K562 (cell line): ENCODE measurements around the gene URGCP. TPM values are rescaled to one million over a fixed set of nuclear protein-coding genes. Genes with fewer than 3 reads are reported as not detected.
A peak's percentile ranks its signal among the peaks of the same experiment; 100 is the strongest.

Experiments used
- ATAC-seq: fragments of 200-7000 bp; cut with Tn5 transposase; 3 replicates; pipeline ENCODE4 v1.9.1; 2020; ENCODE audit warnings: moderate library complexity
- BruUV-seq: library from RNA; stranded (reverse); fragments of 400-500 nt; replicated peaks from 2 replicates; lab custom pipeline; 2021; lab: Mats Ljungman, UMichigan
- CTCF ChIA-PET: fragments of 300-600 bp; formaldehyde crosslinking; extraction: SDS; loops from one replicate; lab custom pipeline; 2021; ENCODE audit warnings: low intra/inter-chr PET ratio; lab: Yijun Ruan, JAX
- POLR2A ChIA-PET: fragments of 300-600, 350-650 bp; sonication (Branson Sonifier 250); formaldehyde crosslinking; extraction: SDS; loops from one replicate; lab custom pipeline; 2021; ENCODE audit warnings: antibody characterized with exemption, inconsistent platforms; lab: Yijun Ruan, JAX
- DNase-seq, 4 experiments: peaks; one replicate each; pipeline versions ENCODE4 v3.0.0 to v3.0.0-alpha.2; 2011 to 2018; ENCODE audit warnings: low spot score in 3 of 4, mixed read lengths in 3 of 4; ENCODE audit errors: extremely low read depth in 1 of 4
- FAIRE-seq: peaks from 2 replicates; lab custom pipeline; 2011; peaks lifted over from hg19 to GRCh38; lab: Jason Lieb, UNC
- H2AFZ ChIP-seq: 2 replicates; pipeline ENCODE4 v1.6.0; 2011; ENCODE audit warnings: low read depth, low read length, control low read depth, inconsistent platforms
- H3K27ac ChIP-seq: fragments of 200-600 bp; 3 replicates; pipeline ENCODE4 v1.8.0; 2011; ENCODE audit warnings: low read depth, mild to moderate bottlenecking, control low read depth, inconsistent platforms, low read length, moderate library complexity, mixed read lengths; ENCODE audit errors: extremely low read depth
- H3K27me3 ChIP-seq, 2 experiments: fragments of 300-600 bp in 1 of 2; 2 replicates in 1 of 2; 3 replicates in 1 of 2; pipeline versions ENCODE4 v1.6.0 to v1.8.0; 2011; ENCODE audit warnings: inconsistent platforms in 2 of 2, low read length in 2 of 2, mild to moderate bottlenecking in 1 of 2, mixed read lengths in 1 of 2, moderate library complexity in 1 of 2; ENCODE audit not compliant: control insufficient read depth in 2 of 2, insufficient read depth in 2 of 2
- H3K36me3 ChIP-seq: fragments of 300-600 bp; 3 replicates; pipeline ENCODE4 v1.8.0; 2011; ENCODE audit warnings: mild to moderate bottlenecking, low read length, inconsistent platforms; ENCODE audit not compliant: control insufficient read depth, insufficient read depth
- H3K4me1 ChIP-seq, 2 experiments: fragments of 200-600 bp in 1 of 2; replicated peaks in 1 of 2; 2 replicates in 1 of 2; 3 replicates in 1 of 2; pipeline versions ENCODE4 v1.5.1 to v1.8.0; 2011; ENCODE audit warnings: inconsistent platforms in 2 of 2, low read length in 2 of 2, mild to moderate bottlenecking in 1 of 2, mixed read lengths in 1 of 2, moderate library complexity in 1 of 2; ENCODE audit not compliant: control insufficient read depth in 2 of 2, insufficient read depth in 2 of 2
- H3K4me2 ChIP-seq: 2 replicates; pipeline ENCODE4 v1.6.1; 2011; ENCODE audit warnings: low read length, control low read depth, inconsistent platforms, mixed read lengths; ENCODE audit not compliant: insufficient read depth
- H3K4me3 ChIP-seq: fragments of 200-600 bp; sonication (generic), shearing (Covaris generic); 2 replicates; pipeline ENCODE4 v1.5.1; 2016; ENCODE audit warnings: control low read depth, inconsistent platforms
- H3K79me2 ChIP-seq: fragments of 200-600 bp; 3 replicates; pipeline ENCODE4 v1.8.0; 2011; ENCODE audit warnings: low read length, inconsistent platforms; ENCODE audit not compliant: control insufficient read depth, insufficient read depth
- H3K9ac ChIP-seq, 2 experiments: 2 replicates each; pipeline versions ENCODE4 v1.6.0 to v1.6.1; 2011; ENCODE audit warnings: low read depth in 2 of 2, low read length in 2 of 2, control low read depth in 1 of 2, inconsistent platforms in 1 of 2, mild to moderate bottlenecking in 1 of 2, mixed read lengths in 1 of 2; ENCODE audit not compliant: insufficient read depth in 1 of 2
- H3K9me1 ChIP-seq: one replicate; pipeline ENCODE4 v1.6.0; 2011; ENCODE audit warnings: inconsistent platforms, mild to moderate bottlenecking, low read length, moderate library complexity; ENCODE audit not compliant: control insufficient read depth, insufficient read depth
- H3K9me3 ChIP-seq: replicated peaks from 2 replicates; pipeline ENCODE4 v1.5.1; 2011; ENCODE audit warnings: low read depth, low read length, inconsistent platforms; ENCODE audit not compliant: control insufficient read depth, insufficient read depth
- H4K20me1 ChIP-seq: replicated peaks from 2 replicates; pipeline ENCODE4 v1.6.1; 2011; ENCODE audit warnings: low read length, inconsistent platforms, mixed read lengths; ENCODE audit not compliant: control insufficient read depth, insufficient read depth
- ARHGAP35 ChIP-seq: fragments of 450-650 bp; IDR thresholded peaks from 2 replicates; pipeline ENCODE4 v1.6.1; 2018; ENCODE audit not compliant: partially characterized antibody
- ETV6 ChIP-seq, 3 experiments: fragments of 150-350 bp in 1 of 3; sonication (generic) in 1 of 3; formaldehyde crosslinking in 1 of 3; IDR thresholded peaks; 2 replicates each; pipeline versions ENCODE4 v1.6.1 to v1.8.0; 2014 to 2022; ENCODE audit warnings: borderline replicate concordance in 2 of 3, low read depth in 2 of 3, antibody characterized with exemption in 1 of 3, low read length in 1 of 3, mild to moderate bottlenecking in 1 of 3, missing genetic modification reagents in 1 of 3
- LCOR ChIP-seq: sonication (generic); formaldehyde crosslinking; IDR thresholded peaks from 2 replicates; pipeline ENCODE4 v1.8.0; 2022; ENCODE audit warnings: mild to moderate bottlenecking, missing genetic modification reagents
- MCM3 ChIP-seq: fragments of 450-650 bp; IDR thresholded peaks from 2 replicates; pipeline ENCODE4 v1.6.1; 2016
- NRF1 ChIP-seq, 2 experiments: fragments of 450-650 bp; IDR thresholded peaks in 1 of 2; conservative IDR thresholded peaks in 1 of 2; 2 replicates each; pipeline ENCODE4 v1.6.1; 2014; ENCODE audit warnings: mild to moderate bottlenecking in 2 of 2
- ZNF140 ChIP-seq: fragments of 250-450 bp; sonication (Bioruptor Pico); IDR thresholded peaks from 2 replicates; pipeline ENCODE4 v1.8.0; 2021; ENCODE audit warnings: moderate library complexity, mild to moderate bottlenecking, inconsistent platforms
- ZNF347 ChIP-seq: fragments of 450-650 bp; formaldehyde crosslinking; IDR thresholded peaks from 2 replicates; pipeline ENCODE4 v1.4.0; 2020; ENCODE audit warnings: low read depth, mild to moderate bottlenecking, moderate library complexity
- WGBS: fragments of 100-300 bp; shearing (Covaris generic); methylation state at CpG from one replicate; pipeline ENCODE4 v1.1.6; 2016; ENCODE audit warnings: low coverage, mixed read lengths; ENCODE audit not compliant: insufficient coverage; ENCODE audit errors: missing lambda C conversion rate; 5-methylcytosine and 5-hydroxymethylcytosine counted together
- in situ Hi-C: fragments of 300-500 bp; cut with MboI; formaldehyde crosslinking; loops from 4 replicates; pipeline ENCODE4 v1.15.0; 2018; ENCODE audit warnings: inconsistent platforms, mixed read lengths
- intact Hi-C: fragments of 100-400 bp; cut with micrococcal nuclease; formaldehyde crosslinking; loops from 2 replicates; pipeline ENCODE4 v1.14.2; 2022
- polyA plus RNA-seq, 8 experiments: library from polyadenylated mRNA; depleted of rRNA in 4 of 8; stranded (reverse) in 5 of 8; unstranded in 3 of 8; fragments of >200 nt; fragmentation: Nextera tagmentation in 2 of 8; fragmentation: Illumina TruSeq in 1 of 8; extraction: Ambion mirVana in 2 of 8; extraction: Trizol in 1 of 8; gene quantifications; 2 replicates each; pipeline versions ENCODE4 v1.2.1 to v1.2.3, GENCODE V29; 2011 to 2014; ENCODE audit warnings: inconsistent platforms in 1 of 8, missing spikeins in 1 of 8
- total RNA-seq, 7 experiments: library from RNA; depleted of rRNA in 6 of 7; stranded (reverse); fragments of >200 nt in 6 of 7; fragmentation: Illumina TruSeq in 2 of 7; extraction: Trizol in 2 of 7; gene quantifications; 2 replicates each; pipeline versions ENCODE4 v1.2.1 to v1.2.3, GENCODE V29; 2011 to 2021; ENCODE audit warnings: low replicate concordance in 1 of 7

URGCP gene
- total and polyA plus RNA-seq, 9 of the 15 experiments (the other 6 are each of a cell fraction or from before 2014, with no cell fraction given) = 1.7 to 25.8 (median 12.5) TPM

GRCh38 chr7:43915907-43916306, 9.5 kb upstream of the URGCP start:
- no TSS peak for BruUV-seq
- Histone ChIP-seq H3K9ac (no peak overlapping the region), H3K9me3 (no peaks in the 10 kb centered on the region), H3K79me2 (no peaks in the 10 kb centered on the region), H3K4me1 (peaks cover 0 to 3% of the 10 kb centered on the region in 2 experiments; a peak in 2 of 5 replicates), H3K27ac (no peak overlapping the region), H3K9me1 (no peaks in the 10 kb centered on the region), H3K36me3 (no peaks in the 10 kb centered on the region), H2AFZ (no peak overlapping the region), H3K4me2 (no peak overlapping the region), H3K27me3 (no peaks in the 10 kb centered on the region), H4K20me1 (no peaks in the 10 kb centered on the region), H3K4me3 (no peak overlapping the region)
- FAIRE-seq (no peak), ATAC-seq (no peak), DNase-seq (no peak)
- CTCF ChIA-PET = no interaction called here
- POLR2A ChIA-PET = no interaction called here
- WGBS = 44% methylated on average over 5 of the region's 5 CpGs
- intact Hi-C loops = no loop called here
- TF ChIP-seq ZNF347 (CRISPR knock-in tag) = no peak
- no peak for TF ChIP-seq MCM3
- TF ChIP-seq LCOR (CRISPR knock-in tag) = no peak
- TF ChIP-seq ETV6 (IDR thresholded peaks at IDR 0.05; ENCODE audit: borderline replicate concordance in 1 of 2, low read depth in 2 of 2, low read length in 1 of 2) = no peak
- TF ChIP-seq ETV6 (CRISPR knock-in tag; IDR thresholded peaks at IDR 0.05; ENCODE audit: borderline replicate concordance) = no peak
- no peak for TF ChIP-seq ZNF140 (CRISPR knock-in tag)
- in situ Hi-C loops = no loop called here

- TF ChIP-seq NRF1 (conservative IDR thresholded peaks at IDR 0.05 in 1 of 2, IDR thresholded peaks at IDR 0.05 in 1 of 2) = peak; percentile 84 to 85
- TF ChIP-seq ARHGAP35 = no peak
- intact Hi-C loops (no loop called here), in situ Hi-C loops (no loop called here)
- H4K20me1 ChIP-seq = no peaks in the 10 kb centered on the region
- H3K4me1 ChIP-seq = peaks cover 0 to 3% of the 10 kb centered on the region in 2 experiments; a peak in 2 of 5 replicates
- ATAC-seq (no peak; the same call in 1 of the 3 replicates), FAIRE-seq (no peak), DNase-seq (no peak)
- H2AFZ ChIP-seq = no peak overlapping the region
- no TSS peak for BruUV-seq
- no peaks in the 10 kb centered on the region for H3K9me3 ChIP-seq
- 40% methylated on average over 5 of the region's 5 CpGs for WGBS
- H3K9ac ChIP-seq = no peak overlapping the region
- H3K4me3 ChIP-seq = no peak overlapping the region
- H3K27me3 ChIP-seq = no peaks in the 10 kb centered on the region
- CTCF ChIA-PET = no interaction called here
- H3K4me2 ChIP-seq = no peak overlapping the region
- no peaks in the 10 kb centered on the region for H3K79me2 ChIP-seq
- H3K9me1 ChIP-seq = no peaks in the 10 kb centered on the region
- H3K36me3 ChIP-seq = no peaks in the 10 kb centered on the region
- H3K27ac ChIP-seq = no peak overlapping the region
- POLR2A ChIA-PET = interaction anchor here (0.7 kb wide), 1 partner anchor 9 kb away, joined by 3 read pairs; no protein-coding TSS in a partner anchor
Measured at GRCh38 chr7:43914795-43915194, 8.4 kb upstream of the URGCP start.
